ENCODE results near the gene PLEKHH3. TPM values are rescaled to one million over a fixed set of nuclear protein-coding genes. Genes with fewer than 3 reads are reported as not detected.

Gene PLEKHH3
- total RNA-seq, 1 experiment from 2014 or later: 21.4 TPM

GRCh38 chr17:42681976-42682721 lies 5.4 kb upstream of the PLEKHH3 start, which contains the start of gene CNTNAP1:
Gene CNTNAP1, plus strand, starts transcription at chr17:42682531. Its CDS starts 299 bp downstream, at chr17:42682830.
- Histone ChIP-seq H2BK15ac (ENCODE audit: low read depth, low read length) (no peak within 1 kb of the TSS), H3K56ac (ENCODE audit: insufficient read length, low read depth, low read length) (no peak within 1 kb of the TSS), H3T11ph (ENCODE audit: low read length) (no peak within 1 kb of the TSS), H3K79me2 (ENCODE audit: insufficient read depth, low read length) (no peaks in the 10 kb centered on the region), H2BK120ac (ENCODE audit: low read depth, low read length, poor library complexity, severe bottlenecking) (no peak within 1 kb of the TSS), H3K4ac (ENCODE audit: low read depth, low read length) (no peak within 1 kb of the TSS), H2AFZ (ENCODE audit: low read length) (peak within 1 kb of the TSS; percentile 65), H3K4me2 (ENCODE audit: insufficient read depth, insufficient read length, low read length) (peak within 1 kb of the TSS; percentile 68), H4K8ac (replicated peaks; ENCODE audit: insufficient read length, low read depth, low read length) (no peak within 1 kb of the TSS), H3K9ac (ENCODE audit: extremely low read depth, insufficient read length, low read length) (no peak within 1 kb of the TSS), H2BK12ac (ENCODE audit: insufficient read length, low read depth, low read length) (no peak within 1 kb of the TSS), H2BK20ac (ENCODE audit: low read depth, low read length, poor library complexity, severe bottlenecking) (no peak within 1 kb of the TSS), H4K20me1 (ENCODE audit: control insufficient read depth, insufficient read depth, insufficient read length) (no peaks in the 10 kb centered on the region), H3K79me1 (ENCODE audit: insufficient read depth, low read depth, low read length, poor library complexity, severe bottlenecking) (no peaks in the 10 kb centered on the region), H3K23ac (ENCODE audit: insufficient read length, low read depth, low read length) (no peak within 1 kb of the TSS), H2AK5ac (ENCODE audit: insufficient read length, low read length) (no peak within 1 kb of the TSS), H3K27ac (ENCODE audit: insufficient read length, low read depth, low read length) (no peak within 1 kb of the TSS), H3K18ac (ENCODE audit: insufficient read length, low read depth, low read length) (no peak within 1 kb of the TSS), H4K91ac (ENCODE audit: insufficient read length, low read depth, low read length) (no peak within 1 kb of the TSS), H2BK5ac (ENCODE audit: insufficient read length, low read length) (no peak within 1 kb of the TSS), H3K23me2 (ENCODE audit: insufficient read length, low read depth, low read length, poor library complexity, severe bottlenecking) (peaks cover 18% of the 10 kb centered on the region), H4K5ac (ENCODE audit: insufficient read length, low read depth, low read length) (no peak within 1 kb of the TSS), H3K14ac (ENCODE audit: insufficient read depth, low read length) (peak within 1 kb of the TSS; percentile 21; the same call in 1 of the 2 replicates), H3K9me3 (ENCODE audit: control insufficient read depth, low read depth, low read length) (no peaks in the 10 kb centered on the region), H3K4me1 (ENCODE audit: insufficient read depth, low read length) (peaks cover 3% of the 10 kb centered on the region; the same call in 1 of the 2 replicates), H3K27me3 (ENCODE audit: insufficient read depth, low read length) (no peaks in the 10 kb centered on the region; the same call in 1 of the 2 replicates)
- H3K4me1 Mint-ChIP-seq: peaks cover 37 to 51% of the 10 kb centered on the region in 2 experiments
- no CpG with 5 or more reads among the region's 22 CpGs for WGBS (ENCODE audit: extremely low coverage, insufficient read length, low lambda C conversion rate)
- H3K9me3 Mint-ChIP-seq: no peaks in the 10 kb centered on the region; a peak in 2 of 5 replicates
- H3K4me3 Mint-ChIP-seq: peak within 1 kb of the TSS; percentile 73 to 85
- no peak for TF ChIP-seq CTCF (conservative IDR thresholded peaks at IDR 0.05)
- peak within 1 kb of the TSS; percentile 34 to 63 (median 52); a peak in 5 of 7 replicates for H3K27ac Mint-ChIP-seq
- peak; percentile 80 for DNase-seq
- H3K36me3 Mint-ChIP-seq (ENCODE audit: insufficient read depth in 1 of 3, low read depth in 3 of 3): peaks cover 10 to 20% (median 16%) of the 10 kb centered on the region in 3 experiments
- peaks cover 46% of the 10 kb centered on the region for H3K27me3 Mint-ChIP-seq (ENCODE audit: low read depth)
